Measurements from ENCODE around the gene CMTM8. TPM values are rescaled to one million over a fixed set of nuclear protein-coding genes. Genes with fewer than 3 reads are reported as not detected.

CMTM8 gene
- total RNA-seq, 1 donor from 2014 or later, result 0.31 TPM

DNA sequence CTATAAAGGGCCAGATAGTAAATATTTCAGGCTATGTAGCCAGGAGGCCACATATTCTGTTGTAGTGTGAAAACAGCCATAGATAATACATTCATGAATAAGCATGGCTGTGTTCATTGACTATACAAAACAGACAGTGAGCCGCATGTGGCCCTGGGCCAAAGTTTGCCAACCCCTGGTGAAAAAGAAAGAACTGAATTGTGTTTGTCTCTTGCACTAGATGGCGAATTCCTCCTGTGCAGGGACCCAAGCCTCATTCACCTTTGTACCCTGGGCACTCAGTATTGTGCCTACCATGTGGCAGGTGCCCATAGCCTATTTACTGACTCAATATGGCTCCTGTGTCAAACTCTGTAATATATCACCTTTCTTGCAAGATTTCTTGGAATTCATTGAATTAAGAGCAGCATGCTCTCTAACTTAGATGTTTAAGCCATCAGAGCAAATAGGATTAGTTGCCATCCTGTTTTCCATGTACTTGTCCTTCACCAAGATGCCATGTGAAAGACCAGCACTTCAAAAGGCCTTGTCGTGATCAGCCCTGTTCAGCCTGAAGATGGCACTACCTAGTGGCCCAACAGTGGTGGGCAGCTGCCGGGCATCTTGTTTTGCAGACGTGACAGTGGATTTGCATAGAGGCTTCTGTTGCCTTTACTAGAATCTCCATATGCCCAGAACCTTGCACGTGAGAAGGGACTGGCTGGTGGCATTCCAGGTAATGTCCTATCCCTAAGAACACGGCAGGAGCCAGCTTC, 102.3 kb downstream of the CMTM8 start:
- DNase-seq, result no peak

DNA sequence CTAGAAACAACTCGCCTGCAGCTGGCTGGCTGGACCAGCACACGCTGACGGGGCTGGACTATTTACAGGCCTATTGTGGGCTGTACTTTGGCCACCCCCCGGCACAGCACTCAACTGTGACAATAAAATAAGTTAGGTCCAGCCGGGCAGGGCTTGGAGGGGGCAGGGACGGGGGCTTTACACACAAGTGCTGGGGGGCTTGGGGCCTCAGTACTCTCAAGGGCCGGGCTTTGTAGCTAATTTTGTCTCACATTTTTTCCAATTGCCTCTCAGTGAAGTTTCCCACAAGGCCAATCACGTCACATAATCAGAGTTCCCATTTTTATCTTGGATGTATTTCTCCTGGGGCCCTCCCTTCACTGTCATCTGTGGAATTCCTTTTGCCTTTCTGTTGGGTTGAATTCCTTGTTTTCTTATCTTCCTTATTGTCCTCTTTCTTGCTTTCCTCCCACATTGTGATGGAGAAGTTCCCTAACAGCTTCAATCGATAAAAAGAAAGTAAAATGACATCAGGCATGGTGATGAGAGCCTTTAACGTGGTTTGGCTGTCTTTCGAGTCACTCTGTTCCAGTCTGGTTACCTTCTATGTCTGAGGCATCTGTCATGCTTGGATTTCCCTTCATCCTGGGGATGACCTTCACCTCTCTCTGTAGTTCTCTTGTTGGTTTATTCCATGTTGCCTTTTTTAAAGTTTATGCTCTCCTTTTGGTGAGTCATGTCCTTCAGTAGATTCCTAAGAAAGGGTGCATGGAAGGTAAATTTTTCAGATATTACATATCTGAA, 109.1 kb downstream of the CMTM8 start:
- DNase-seq, result no peak

DNA sequence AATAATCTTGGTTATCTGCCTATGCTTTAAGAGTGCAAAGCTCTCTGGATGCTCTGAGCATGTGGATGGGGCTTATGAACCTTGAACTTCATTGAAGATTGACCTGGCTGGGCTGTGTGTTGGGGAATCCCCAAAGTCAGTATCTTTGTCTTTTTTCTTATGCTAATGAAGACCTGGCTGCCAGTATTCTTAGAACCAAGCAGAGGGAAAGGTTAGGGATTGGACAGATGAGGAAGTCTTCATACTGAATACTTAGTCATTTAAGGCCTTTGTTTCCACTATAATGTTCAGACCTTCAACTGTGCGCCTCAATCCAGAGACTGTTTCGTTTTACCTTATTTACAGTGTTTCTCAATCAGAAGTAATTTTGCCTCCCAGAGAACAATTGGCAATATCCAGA, 110.7 kb downstream of the CMTM8 start:
- DNase-seq, result no peak

DNA sequence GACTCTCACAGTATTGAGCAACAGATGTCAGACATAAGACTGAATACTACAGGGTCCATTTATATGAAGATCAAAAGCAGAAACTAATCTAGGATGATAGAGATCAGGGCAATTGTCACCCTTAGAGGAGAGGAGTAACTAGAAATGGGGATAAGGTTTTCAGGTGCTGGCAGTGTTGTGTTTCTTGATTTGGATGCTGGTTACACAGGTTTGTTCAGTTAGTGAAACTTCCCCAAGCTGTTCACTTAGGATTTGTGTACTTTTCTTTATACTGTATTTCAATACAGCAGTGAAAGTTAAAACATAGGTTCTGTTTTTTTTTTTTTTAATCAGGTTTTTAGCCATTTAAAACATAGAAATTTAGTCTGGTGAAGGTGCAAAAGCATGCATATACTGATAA, 114.1 kb downstream of the CMTM8 start:
- no peak for DNase-seq

DNA sequence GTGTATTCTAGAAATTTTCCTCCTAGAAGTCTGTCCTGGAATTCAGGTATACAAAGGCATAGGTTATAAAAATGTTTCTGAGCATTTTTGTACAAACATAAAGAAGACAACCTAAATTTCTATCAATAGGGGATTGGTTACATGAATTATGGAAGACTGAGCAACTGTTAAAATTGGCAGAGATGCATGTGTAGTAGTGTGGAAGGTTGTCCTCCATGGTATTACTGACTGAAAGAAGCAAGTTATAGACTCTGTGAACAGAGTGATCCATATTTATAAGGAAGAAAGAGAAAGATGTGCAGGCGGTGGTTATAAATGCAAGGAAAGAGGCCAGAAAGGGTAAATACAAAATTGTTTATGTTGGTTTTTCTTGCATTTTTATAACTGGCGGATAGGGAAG, 114.9 kb downstream of the CMTM8 start:
- no peak for DNase-seq

DNA sequence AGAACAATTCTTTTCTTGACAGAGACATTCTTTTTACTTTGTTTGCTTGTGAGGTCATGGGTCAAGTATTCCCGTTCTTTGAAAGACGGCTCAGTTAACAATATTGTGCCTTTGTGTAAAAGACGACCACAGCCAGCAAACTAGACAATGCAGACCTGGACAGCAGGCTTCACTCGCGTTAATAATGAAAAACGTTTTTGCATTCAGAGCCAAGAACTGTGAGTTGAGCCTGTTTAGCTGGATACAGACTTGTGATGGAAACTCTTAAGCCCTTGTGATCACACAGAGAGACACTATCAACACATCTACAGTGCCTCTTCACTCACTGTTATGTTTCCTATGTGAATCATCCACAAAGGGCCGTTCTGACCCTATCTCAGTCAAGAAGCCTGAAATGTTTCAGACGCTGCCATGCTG, 115.9 kb downstream of the CMTM8 start:
- no peak for DNase-seq

DNA sequence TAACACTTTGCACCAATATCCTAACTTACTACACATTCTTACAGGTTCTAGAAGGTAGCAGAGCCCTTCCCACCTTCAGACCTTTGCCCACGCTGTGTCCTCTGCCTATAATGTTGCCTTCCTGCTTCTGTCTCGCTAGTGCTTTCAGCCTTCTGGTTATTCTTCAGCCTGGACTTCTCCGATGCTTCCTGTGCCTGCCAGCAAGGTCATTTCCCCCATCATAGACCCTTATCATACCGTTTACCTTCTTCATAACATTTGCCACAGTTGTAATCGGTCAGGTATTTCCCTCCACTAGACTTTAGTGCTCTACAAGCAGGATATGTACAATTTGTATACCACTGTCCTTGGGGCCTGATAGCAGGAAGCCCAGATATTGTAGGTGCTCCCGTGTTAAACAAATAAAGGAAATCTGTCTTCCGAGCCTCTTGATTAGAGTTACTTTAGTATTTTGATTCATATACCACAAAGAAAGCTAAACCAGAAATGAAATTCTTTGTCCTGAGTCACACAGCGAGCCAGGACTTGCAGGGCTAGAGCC, 117.3 kb downstream of the CMTM8 start:
- DNase-seq, result no peak

DNA sequence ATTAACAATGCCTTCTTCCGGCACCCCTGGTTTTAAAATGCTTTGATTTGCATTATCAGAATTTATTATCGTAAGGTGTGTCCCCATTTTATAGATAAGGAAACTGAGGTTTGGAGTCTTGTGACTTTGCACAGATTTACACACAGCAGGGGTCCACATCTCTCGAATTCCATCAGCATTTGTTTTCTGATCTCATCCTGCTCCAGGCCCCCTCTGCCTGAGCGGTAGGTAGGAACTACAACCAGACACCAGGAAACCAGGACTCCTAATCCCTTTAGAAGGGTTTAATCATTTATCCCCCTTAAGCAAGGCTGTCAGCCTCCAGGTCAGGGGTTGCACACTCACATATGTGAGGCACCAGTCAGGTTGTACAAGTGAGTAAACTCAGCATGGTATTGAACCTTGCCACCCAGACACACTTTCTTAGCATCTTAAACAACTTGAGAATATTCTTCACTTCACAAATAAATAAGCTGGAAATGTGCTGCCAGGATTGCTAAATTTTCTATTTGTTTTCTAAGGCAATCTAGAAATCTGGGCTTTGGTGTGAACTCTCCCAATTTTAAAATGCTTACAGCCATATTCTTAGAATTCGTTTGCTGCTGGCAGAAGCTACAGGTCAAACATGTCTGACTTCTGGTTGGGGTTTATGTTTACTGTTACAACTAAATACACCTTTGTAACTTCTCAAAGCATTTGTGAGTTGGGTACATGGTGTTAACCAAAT, 121.4 kb downstream of the CMTM8 start:
- no peak for DNase-seq

DNA sequence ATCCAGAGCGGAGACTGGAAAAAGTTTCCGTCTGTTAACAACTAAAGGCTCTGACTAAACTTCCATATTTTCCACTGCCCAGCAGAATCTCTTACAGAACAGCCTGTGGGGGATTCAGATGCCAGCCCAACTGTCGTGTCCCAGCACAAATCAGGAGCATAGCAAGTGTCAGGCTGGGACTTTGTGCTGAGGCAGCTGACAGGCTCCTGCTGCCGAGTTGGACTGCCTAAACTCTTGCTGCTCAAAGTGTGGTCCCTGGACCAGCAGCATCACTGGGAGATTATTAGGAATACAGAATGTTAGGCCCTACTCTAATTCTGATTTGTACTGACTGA, 122.0 kb downstream of the CMTM8 start:
- DNase-seq, result no peak

DNA sequence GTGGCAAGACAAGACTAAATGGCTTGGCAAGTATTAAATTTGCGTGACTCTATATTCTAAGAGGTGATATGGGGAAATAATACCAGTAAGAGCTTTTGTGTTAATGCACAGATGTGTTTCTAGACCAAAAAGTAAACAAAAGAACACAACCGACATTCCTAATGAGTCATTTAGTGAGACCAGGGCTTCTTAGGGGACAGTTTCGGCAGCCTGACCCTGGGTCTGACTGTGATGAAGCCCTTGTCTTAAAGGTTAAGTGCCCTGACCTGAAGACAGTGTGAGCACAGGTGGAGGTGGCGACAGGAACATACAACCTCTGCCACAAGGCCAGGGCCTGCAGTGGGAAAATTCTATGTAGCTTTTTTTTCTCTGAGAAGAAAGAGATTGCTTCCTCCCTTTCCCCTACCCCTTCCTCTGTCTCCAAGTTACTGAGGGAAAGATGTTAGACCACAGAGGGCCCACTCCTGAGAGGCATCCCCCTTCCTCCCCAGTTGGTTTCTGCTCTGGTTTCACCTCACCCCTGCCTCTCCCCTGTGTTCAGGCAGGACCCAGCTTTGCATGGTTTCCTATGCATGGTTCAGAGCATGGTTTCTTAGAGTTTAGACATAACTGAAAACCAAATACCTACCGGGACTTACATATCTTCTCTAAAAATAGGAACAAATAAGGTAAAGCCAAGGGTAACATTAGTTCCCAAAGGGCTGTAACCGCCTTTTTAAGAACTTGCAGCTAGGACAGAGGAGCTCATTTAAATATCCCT, 128.3 kb downstream of the CMTM8 start:
- no peak for DNase-seq

DNA sequence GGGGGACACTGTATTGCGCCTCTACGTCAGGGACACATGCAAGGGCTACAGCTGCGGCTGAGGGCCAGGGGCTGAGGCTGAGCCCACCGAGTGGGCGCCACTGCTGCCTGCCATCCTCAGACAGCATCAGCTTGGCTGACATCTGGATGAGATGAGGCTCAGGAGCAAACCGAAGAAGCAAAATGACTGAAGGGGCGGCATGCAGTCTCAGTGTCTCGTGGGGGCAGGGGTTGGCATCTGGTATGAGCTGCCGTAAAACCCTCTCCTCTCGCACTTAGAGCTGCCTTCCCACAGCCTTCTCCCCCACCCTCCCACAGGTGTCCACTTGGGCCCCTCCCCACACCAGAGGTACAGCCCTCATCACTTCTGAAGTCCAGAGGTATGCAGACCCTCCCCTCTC, 129.0 kb downstream of the CMTM8 start:
- no peak for DNase-seq

DNA sequence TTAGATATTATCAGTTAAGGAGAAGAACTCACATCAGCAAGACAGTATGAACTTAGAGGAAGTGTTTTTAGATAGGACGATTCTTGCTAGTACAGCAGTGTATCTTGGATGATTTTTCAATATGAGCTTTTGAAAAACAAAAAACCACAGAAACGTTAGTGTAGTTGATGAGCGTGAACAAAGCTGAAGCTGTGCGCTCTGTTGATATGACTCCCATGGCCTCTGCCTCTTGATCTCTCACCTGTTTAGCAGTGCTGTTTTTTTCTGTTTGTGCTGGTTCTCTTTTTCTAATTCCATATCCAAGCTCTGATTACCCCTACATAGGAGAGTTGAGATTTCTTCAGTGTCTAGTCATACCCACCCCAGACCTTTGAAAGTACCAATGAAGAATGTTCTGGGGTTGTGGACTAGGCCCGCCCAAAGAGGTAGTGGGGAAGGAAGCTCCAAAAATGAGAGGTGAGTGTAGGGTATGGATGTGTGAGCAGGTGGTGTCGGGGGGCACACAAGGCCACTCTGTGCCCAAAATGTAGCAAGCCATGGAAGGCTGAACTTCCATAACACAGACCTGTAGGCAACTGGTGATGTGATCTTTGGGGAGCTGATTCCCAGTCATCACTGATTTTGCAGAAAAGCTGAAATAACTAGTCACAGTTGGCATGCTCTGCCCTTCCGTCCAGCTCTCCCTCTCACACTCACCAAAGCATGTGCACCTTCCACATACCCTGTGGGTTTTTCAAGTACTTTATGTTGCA, 133.2 kb downstream of the CMTM8 start:
- DNase-seq, result no peak

DNA sequence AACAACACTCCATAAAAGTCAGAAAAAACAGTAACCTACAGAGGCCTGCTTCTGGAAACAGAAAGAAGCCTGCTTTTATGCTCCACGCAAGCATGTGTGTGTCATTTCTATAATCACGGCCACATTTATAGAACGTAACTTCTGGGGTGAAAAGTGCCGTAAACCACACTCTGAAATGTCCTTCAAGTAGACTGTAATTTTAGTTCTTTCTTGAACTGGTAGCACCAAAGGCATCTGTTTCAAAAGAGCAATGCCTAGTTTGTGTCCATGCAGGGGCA, 133.7 kb downstream of the CMTM8 start:
- no peak for DNase-seq

DNA sequence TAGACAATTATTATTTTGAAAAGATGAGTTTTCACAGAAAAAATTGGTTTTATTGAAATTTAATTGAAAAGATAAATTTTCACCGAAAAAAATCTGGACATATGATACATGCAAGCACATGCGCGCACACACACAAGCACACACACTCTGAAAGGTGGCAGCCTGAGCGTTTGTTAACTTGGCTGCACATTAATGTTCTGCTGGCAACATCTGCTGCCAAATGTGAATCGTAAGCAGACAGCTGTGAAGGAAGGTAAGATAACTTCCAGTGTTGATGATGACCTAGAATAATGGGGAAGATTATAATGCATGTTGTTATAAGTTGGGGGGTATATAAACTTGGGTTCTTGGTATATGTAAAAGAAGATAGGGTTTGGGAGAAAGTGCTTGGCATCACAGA, 134.8 kb downstream of the CMTM8 start:
- no peak for DNase-seq

DNA sequence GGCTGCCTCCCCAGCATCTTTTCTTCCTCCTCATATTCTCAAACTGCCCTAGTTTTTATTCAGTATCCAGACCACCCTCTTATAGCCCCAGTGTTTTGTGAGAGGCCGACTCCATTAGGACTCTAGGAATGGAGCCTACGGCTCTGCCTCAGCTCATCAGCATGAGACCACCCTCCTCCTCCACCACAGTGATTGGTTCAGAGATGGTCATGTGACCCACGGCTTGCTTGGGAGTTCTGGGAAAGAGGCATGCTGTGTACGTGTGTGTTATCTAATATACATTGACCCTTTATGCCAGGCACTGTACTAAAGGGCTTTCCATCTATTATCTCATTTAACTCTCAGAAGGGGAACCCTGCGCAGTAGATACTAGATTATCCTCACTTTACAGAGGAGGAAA, 135.4 kb downstream of the CMTM8 start:
- no peak for DNase-seq

DNA sequence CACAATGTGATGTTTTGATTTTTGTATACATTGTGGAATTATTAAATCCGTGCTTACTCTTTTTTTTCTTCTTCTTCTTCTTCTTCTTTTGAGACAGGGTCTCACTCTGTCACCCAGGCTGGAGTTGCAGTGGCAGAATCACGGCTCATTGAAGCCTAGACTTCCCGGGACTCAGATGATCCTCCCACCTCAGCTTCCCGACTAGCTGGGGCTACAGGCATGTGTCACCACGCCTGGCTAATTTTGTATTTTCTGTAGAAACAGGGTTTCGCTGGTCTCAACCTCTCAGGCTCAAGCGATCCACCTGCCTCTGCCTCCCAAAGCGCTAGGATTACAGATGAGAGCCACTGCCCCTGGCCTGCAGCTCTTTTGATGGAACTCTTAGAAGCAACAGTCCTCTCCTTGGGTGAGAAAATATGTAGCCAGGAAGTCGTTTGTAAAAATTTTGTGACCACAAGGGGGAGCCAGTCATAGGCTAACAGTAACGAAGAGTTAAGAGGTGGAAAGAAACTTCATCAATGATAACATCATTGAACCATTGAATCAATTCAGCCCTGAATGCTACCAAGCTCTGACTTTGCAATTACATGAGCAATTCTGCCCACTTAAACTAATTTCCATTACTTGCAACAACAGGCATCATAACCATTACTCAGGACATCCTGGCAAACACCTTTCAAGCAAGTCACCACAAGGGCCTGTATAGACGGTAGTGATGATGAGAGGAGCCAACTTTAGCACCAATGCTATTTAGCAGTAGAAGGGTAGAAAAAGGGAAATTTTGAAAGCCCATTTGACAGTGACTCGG, 136.5 kb downstream of the CMTM8 start:
- no peak for DNase-seq

DNA sequence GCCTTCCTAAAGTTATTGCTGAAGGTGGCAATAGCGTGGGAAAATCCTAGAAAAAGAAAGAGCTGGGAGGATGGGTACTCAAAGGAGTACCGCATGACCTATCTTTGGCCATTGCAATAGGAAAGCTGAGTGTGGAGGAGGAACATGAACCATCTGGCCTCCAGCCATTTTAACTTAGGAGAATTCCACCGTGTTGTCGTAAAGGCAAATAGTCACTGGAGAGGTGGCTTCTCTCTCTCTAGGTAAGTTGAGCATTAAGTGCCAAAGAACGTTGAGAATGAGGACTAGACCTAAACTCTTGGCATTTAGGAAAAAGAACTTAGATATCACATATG, 137.1 kb downstream of the CMTM8 start:
- no peak for DNase-seq

DNA sequence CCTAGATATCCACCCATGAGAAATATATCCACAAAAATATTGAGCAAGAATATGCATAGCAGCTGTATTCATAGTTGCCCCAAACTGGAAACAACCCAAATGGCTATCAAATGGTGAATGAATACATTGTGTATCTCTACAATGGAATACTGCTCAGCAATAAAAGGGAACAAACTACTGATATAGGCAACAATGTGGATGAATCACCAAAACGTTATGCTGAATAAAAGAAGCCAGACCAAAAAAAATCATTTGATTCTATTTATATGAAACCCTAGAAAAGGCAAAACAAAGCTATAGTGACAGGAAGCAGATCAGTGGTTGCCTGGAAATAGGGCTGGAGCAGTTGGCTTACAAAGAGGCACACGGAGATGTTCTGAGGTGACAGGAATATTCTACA, 137.6 kb downstream of the CMTM8 start:
- DNase-seq, result no peak

DNA sequence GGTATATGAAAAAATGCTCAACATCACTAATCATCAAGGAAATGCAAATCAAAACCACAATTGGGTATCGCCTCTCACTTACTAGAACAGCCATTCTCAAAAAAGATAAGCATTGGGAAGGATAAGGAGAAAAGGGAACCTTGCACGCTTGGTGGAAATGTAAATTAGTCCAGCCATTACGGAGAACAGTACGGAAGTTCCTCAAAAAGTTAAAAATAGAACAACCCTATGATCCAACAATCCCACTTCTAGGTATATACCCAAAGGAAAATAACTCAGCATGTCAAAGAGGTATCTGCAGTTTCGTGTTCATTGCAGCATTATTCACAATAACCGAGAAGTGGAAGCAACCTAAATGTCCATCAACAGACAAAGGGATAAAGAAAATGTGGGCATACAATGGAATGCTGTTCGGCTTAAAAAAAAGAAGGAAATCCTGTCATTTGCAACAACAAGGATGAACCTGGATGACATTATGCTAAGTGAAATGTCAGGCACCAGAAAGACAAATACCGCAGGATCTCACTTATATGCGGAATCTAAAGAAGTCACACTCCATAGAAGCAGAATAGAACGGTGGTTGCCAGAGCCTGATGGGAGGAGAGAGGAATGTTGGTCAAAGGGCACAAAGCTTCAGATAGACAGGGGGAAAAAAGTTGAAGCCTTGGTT, 141.5 kb downstream of the CMTM8 start:
- no peak for DNase-seq

DNA sequence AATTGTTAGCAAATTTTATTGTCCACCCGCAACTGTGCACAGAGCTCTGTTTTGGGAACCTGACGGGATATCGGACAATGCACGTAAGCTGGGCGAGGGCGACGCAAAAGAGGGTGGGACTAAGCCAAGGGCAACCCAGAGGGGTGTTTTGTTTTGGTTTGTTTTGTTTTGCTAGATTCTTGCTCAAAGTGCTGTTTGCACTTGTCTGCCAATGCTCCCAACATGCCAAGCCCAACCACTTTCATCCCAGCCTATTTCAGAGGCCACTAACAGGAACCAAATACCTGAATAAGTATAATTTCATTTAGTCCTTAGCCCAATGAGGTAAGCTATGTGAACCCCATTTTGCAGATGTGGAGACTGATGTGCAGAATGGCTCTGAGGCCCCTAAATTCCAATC, 143.4 kb downstream of the CMTM8 start:
- DNase-seq, result no peak

Data from occipital lobe (tissue), 2 donors.